Hindlimb muscle (tissue), 1 donor: ENCODE data around the gene PON3. TPM values are rescaled to one million over a fixed set of nuclear protein-coding genes. Genes with fewer than 3 reads are reported as not detected.

ENCODE experiments used
- polyA plus RNA-seq: library from polyadenylated mRNA; unstranded; fragments of 120-200 nt; gene quantifications from one replicate; pipeline ENCODE4 v1.2.1, GENCODE V29; 2013; ENCODE audit not compliant: insufficient read length

Gene PON3
- polyA plus RNA-seq, 1 donor, result 5.6 TPM

Other genes with a start within 250 kb of the PON3 start
- 0.46 TPM for gene PON1, start 71.8 kb downstream of the PON3 start, polyA plus RNA-seq
- gene PON2, start 38.7 kb upstream of the PON3 start, polyA plus RNA-seq, result 106 TPM
- gene ASB4, start 89.6 kb upstream of the PON3 start, polyA plus RNA-seq, result 35.7 TPM
- gene PDK4, start 200.1 kb upstream of the PON3 start, polyA plus RNA-seq, result 19.2 TPM